K562 (cell line): ENCODE measurements around the gene REPS1. TPM values are rescaled to one million over a fixed set of nuclear protein-coding genes. Genes with fewer than 3 reads are reported as not detected.

Experiments
- ATAC-seq: fragments of 200-7000 bp; cut with Tn5 transposase; 3 replicates; pipeline ENCODE4 v1.9.1; 2020; ENCODE audit warnings: moderate library complexity
- BruUV-seq: library from RNA; stranded (reverse); fragments of 400-500 nt; replicated peaks from 2 replicates; lab custom pipeline; 2021; lab: Mats Ljungman, UMichigan
- CTCF ChIA-PET: fragments of 300-600 bp; formaldehyde crosslinking; extraction: SDS; loops from one replicate; lab custom pipeline; 2021; ENCODE audit warnings: low intra/inter-chr PET ratio; lab: Yijun Ruan, JAX
- POLR2A ChIA-PET: fragments of 300-600, 350-650 bp; sonication (Branson Sonifier 250); formaldehyde crosslinking; extraction: SDS; loops from one replicate; lab custom pipeline; 2021; ENCODE audit warnings: antibody characterized with exemption, inconsistent platforms; lab: Yijun Ruan, JAX
- DNase-seq, 4 experiments: peaks; one replicate each; pipeline versions ENCODE4 v3.0.0 to v3.0.0-alpha.2; 2011 to 2018; ENCODE audit warnings: low spot score in 3 of 4, mixed read lengths in 3 of 4; ENCODE audit errors: extremely low read depth in 1 of 4
- FAIRE-seq: peaks from 2 replicates; lab custom pipeline; 2011; peaks lifted over from hg19 to GRCh38; lab: Jason Lieb, UNC
- H2AFZ ChIP-seq: 2 replicates; pipeline ENCODE4 v1.6.0; 2011; ENCODE audit warnings: low read depth, low read length, control low read depth, inconsistent platforms
- H3K27ac ChIP-seq: fragments of 200-600 bp; 3 replicates; pipeline ENCODE4 v1.8.0; 2011; ENCODE audit warnings: low read depth, mild to moderate bottlenecking, control low read depth, inconsistent platforms, low read length, moderate library complexity, mixed read lengths; ENCODE audit errors: extremely low read depth
- H3K27me3 ChIP-seq, 2 experiments: fragments of 300-600 bp in 1 of 2; 2 replicates in 1 of 2; 3 replicates in 1 of 2; pipeline versions ENCODE4 v1.6.0 to v1.8.0; 2011; ENCODE audit warnings: inconsistent platforms in 2 of 2, low read length in 2 of 2, mild to moderate bottlenecking in 1 of 2, mixed read lengths in 1 of 2, moderate library complexity in 1 of 2; ENCODE audit not compliant: control insufficient read depth in 2 of 2, insufficient read depth in 2 of 2
- H3K36me3 ChIP-seq: fragments of 300-600 bp; 3 replicates; pipeline ENCODE4 v1.8.0; 2011; ENCODE audit warnings: mild to moderate bottlenecking, low read length, inconsistent platforms; ENCODE audit not compliant: control insufficient read depth, insufficient read depth
- H3K4me1 ChIP-seq, 2 experiments: fragments of 200-600 bp in 1 of 2; replicated peaks in 1 of 2; 2 replicates in 1 of 2; 3 replicates in 1 of 2; pipeline versions ENCODE4 v1.5.1 to v1.8.0; 2011; ENCODE audit warnings: inconsistent platforms in 2 of 2, low read length in 2 of 2, mild to moderate bottlenecking in 1 of 2, mixed read lengths in 1 of 2, moderate library complexity in 1 of 2; ENCODE audit not compliant: control insufficient read depth in 2 of 2, insufficient read depth in 2 of 2
- H3K4me2 ChIP-seq: 2 replicates; pipeline ENCODE4 v1.6.1; 2011; ENCODE audit warnings: low read length, control low read depth, inconsistent platforms, mixed read lengths; ENCODE audit not compliant: insufficient read depth
- H3K4me3 ChIP-seq: fragments of 200-600 bp; sonication (generic), shearing (Covaris generic); 2 replicates; pipeline ENCODE4 v1.5.1; 2016; ENCODE audit warnings: control low read depth, inconsistent platforms
- H3K79me2 ChIP-seq: fragments of 200-600 bp; 3 replicates; pipeline ENCODE4 v1.8.0; 2011; ENCODE audit warnings: low read length, inconsistent platforms; ENCODE audit not compliant: control insufficient read depth, insufficient read depth
- H3K9ac ChIP-seq, 2 experiments: 2 replicates each; pipeline versions ENCODE4 v1.6.0 to v1.6.1; 2011; ENCODE audit warnings: low read depth in 2 of 2, low read length in 2 of 2, control low read depth in 1 of 2, inconsistent platforms in 1 of 2, mild to moderate bottlenecking in 1 of 2, mixed read lengths in 1 of 2; ENCODE audit not compliant: insufficient read depth in 1 of 2
- H3K9me1 ChIP-seq: one replicate; pipeline ENCODE4 v1.6.0; 2011; ENCODE audit warnings: inconsistent platforms, mild to moderate bottlenecking, low read length, moderate library complexity; ENCODE audit not compliant: control insufficient read depth, insufficient read depth
- H3K9me3 ChIP-seq: replicated peaks from 2 replicates; pipeline ENCODE4 v1.5.1; 2011; ENCODE audit warnings: low read depth, low read length, inconsistent platforms; ENCODE audit not compliant: control insufficient read depth, insufficient read depth
- H4K20me1 ChIP-seq: replicated peaks from 2 replicates; pipeline ENCODE4 v1.6.1; 2011; ENCODE audit warnings: low read length, inconsistent platforms, mixed read lengths; ENCODE audit not compliant: control insufficient read depth, insufficient read depth
- AFF4 ChIP-seq: sonication (generic); formaldehyde crosslinking; IDR thresholded peaks from 2 replicates; pipeline ENCODE4 v1.8.0; 2023; ENCODE audit warnings: mild to moderate bottlenecking, missing genetic modification reagents
- CC2D1A ChIP-seq: fragments of 450-650 bp; IDR thresholded peaks from 2 replicates; pipeline ENCODE4 v1.6.1; 2017; ENCODE audit warnings: mild to moderate bottlenecking
- EGR1 ChIP-seq: fragments of 450-650 bp; conservative IDR thresholded peaks from 2 replicates; pipeline ENCODE4 v1.6.1; 2017; ENCODE audit warnings: mild to moderate bottlenecking
- FOXP1 ChIP-seq: sonication (generic); formaldehyde crosslinking; IDR thresholded peaks from 2 replicates; pipeline ENCODE4 v1.8.0; 2022; ENCODE audit warnings: mild to moderate bottlenecking, missing genetic modification reagents
- HNRNPUL1 ChIP-seq: fragments of 200-400 bp; formaldehyde crosslinking; IDR thresholded peaks from 2 replicates; pipeline ENCODE4 v1.6.1; 2017; ENCODE audit warnings: low read length
- SIN3B ChIP-seq: fragments of 450-650 bp; IDR thresholded peaks from 2 replicates; pipeline ENCODE4 v1.6.1; 2017; ENCODE audit warnings: low read depth, mild to moderate bottlenecking, moderate library complexity
- TCF7L2 ChIP-seq: fragments of 150-350 bp; IDR thresholded peaks from 2 replicates; pipeline ENCODE4 v1.6.1; 2016; ENCODE audit warnings: low read depth, mild to moderate bottlenecking, low read length, moderate library complexity
- TRIM25 ChIP-seq: fragments of 450-650 bp; IDR thresholded peaks from 2 replicates; pipeline ENCODE4 v1.7.0; 2016; ENCODE audit warnings: borderline replicate concordance
- ZFPM2 ChIP-seq: fragments of 250-450 bp; sonication (Bioruptor Pico); IDR thresholded peaks from 2 replicates; pipeline ENCODE4 v1.5.1; 2022; ENCODE audit warnings: mild to moderate bottlenecking
- ZKSCAN3 ChIP-seq: fragments of 250-450 bp; sonication (Bioruptor Pico); IDR thresholded peaks from 2 replicates; pipeline ENCODE4 v1.4.0; 2020
- ZNF408 ChIP-seq: fragments of 250-450 bp; sonication (Bioruptor Pico); IDR thresholded peaks from 2 replicates; pipeline ENCODE4 v1.4.0; 2020; ENCODE audit warnings: low read depth, mild to moderate bottlenecking, moderate library complexity
- WGBS: fragments of 100-300 bp; shearing (Covaris generic); methylation state at CpG from one replicate; pipeline ENCODE4 v1.1.6; 2016; ENCODE audit warnings: low coverage, mixed read lengths; ENCODE audit not compliant: insufficient coverage; ENCODE audit errors: missing lambda C conversion rate; 5-methylcytosine and 5-hydroxymethylcytosine counted together
- in situ Hi-C: fragments of 300-500 bp; cut with MboI; formaldehyde crosslinking; loops from 4 replicates; pipeline ENCODE4 v1.15.0; 2018; ENCODE audit warnings: inconsistent platforms, mixed read lengths
- intact Hi-C: fragments of 100-400 bp; cut with micrococcal nuclease; formaldehyde crosslinking; loops from 2 replicates; pipeline ENCODE4 v1.14.2; 2022
- polyA plus RNA-seq, 8 experiments: library from polyadenylated mRNA; depleted of rRNA in 4 of 8; stranded (reverse) in 5 of 8; unstranded in 3 of 8; fragments of >200 nt; fragmentation: Nextera tagmentation in 2 of 8; fragmentation: Illumina TruSeq in 1 of 8; extraction: Ambion mirVana in 2 of 8; extraction: Trizol in 1 of 8; gene quantifications; 2 replicates each; pipeline versions ENCODE4 v1.2.1 to v1.2.3, GENCODE V29; 2011 to 2014; ENCODE audit warnings: inconsistent platforms in 1 of 8, missing spikeins in 1 of 8
- total RNA-seq, 7 experiments: library from RNA; depleted of rRNA in 6 of 7; stranded (reverse); fragments of >200 nt in 6 of 7; fragmentation: Illumina TruSeq in 2 of 7; extraction: Trizol in 2 of 7; gene quantifications; 2 replicates each; pipeline versions ENCODE4 v1.2.1 to v1.2.3, GENCODE V29; 2011 to 2021; ENCODE audit warnings: low replicate concordance in 1 of 7
- TF ChIP-seq, protein P1 (sequence below), 2 experiments: IDR thresholded peaks in 1 of 2; conservative IDR thresholded peaks in 1 of 2; 2 replicates each; pipeline ENCODE4 v1.6.1; 2016; ENCODE audit warnings: low read depth in 2 of 2, mild to moderate bottlenecking in 1 of 2, missing compliant biosample characterization in 1 of 2, missing genetic modification characterization in 1 of 2, moderate library complexity in 1 of 2

The REPS1 gene
- total and polyA plus RNA-seq, 9 of the 15 experiments (the other 6 are each of a cell fraction or from before 2014, with no cell fraction given), result 7.9 to 36.0 (median 27.8) TPM

DNA sequence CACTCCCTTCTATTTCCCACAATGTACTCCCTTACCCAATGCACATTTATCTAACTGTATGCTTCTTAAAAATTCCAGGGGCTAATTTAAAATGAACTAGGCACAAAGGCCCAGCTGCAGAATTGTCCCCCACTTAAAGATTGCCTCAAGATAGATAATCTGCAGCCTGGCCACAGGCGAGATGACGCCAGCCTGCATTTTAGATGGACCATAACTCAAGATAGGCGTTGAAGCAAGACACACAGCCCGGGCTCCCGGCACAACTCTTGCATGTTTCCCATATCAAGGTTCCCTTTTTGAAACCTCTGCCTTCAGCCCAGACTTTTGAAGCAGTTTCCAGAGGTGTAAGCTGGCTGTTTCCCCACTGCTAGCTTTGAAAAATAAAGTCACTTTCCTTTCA lies 3.2 kb upstream of the REPS1 start:
- H3K9me1 ChIP-seq, result no peaks in the 10 kb centered on the region
- ChIA-PET CTCF (no interaction called here), POLR2A (interaction anchor here (1.0 kb wide), 1 partner anchor 30 kb away, joined by 5 read pairs; no protein-coding TSS in a partner anchor)
- H3K4me2 ChIP-seq, result no peak overlapping the region
- intact Hi-C loops (no loop called here), in situ Hi-C loops (no loop called here)
- no peak overlapping the region for H3K4me3 ChIP-seq
- no peaks in the 10 kb centered on the region; the same call in 1 of the 2 replicates for H4K20me1 ChIP-seq
- H3K4me1 ChIP-seq, result peaks cover 16 to 17% of the 10 kb centered on the region in 2 experiments
- FAIRE-seq, result no peak
- H2AFZ ChIP-seq, result no peak overlapping the region
- 1% methylated on average over 5 of the region's 5 CpGs for WGBS
- H3K36me3 ChIP-seq, result no peaks in the 10 kb centered on the region
- peaks cover 14% of the 10 kb centered on the region for H3K79me2 ChIP-seq
- no peak for ATAC-seq
- no TSS peak for BruUV-seq
- no peak overlapping the region for H3K27ac ChIP-seq
- peak in 1 of 4 experiments; percentile 19 for DNase-seq
- H3K9me3 ChIP-seq, result no peaks in the 10 kb centered on the region
- peaks cover 8 to 41% of the 10 kb centered on the region in 2 experiments for H3K27me3 ChIP-seq
- no peak overlapping the region for H3K9ac ChIP-seq
- TF ChIP-seq ZKSCAN3 (CRISPR knock-in tag) (no peak), EGR1 (no peak), FOXP1 (CRISPR knock-in tag) (no peak), CC2D1A (no peak), HNRNPUL1 (no peak), SIN3B (no peak), ZFPM2 (CRISPR knock-in tag) (no peak), AFF4 (no peak), ZNF408 (no peak), TRIM25 (no peak), TCF7L2 (no peak)
- TF ChIP-seq, protein P1, sequence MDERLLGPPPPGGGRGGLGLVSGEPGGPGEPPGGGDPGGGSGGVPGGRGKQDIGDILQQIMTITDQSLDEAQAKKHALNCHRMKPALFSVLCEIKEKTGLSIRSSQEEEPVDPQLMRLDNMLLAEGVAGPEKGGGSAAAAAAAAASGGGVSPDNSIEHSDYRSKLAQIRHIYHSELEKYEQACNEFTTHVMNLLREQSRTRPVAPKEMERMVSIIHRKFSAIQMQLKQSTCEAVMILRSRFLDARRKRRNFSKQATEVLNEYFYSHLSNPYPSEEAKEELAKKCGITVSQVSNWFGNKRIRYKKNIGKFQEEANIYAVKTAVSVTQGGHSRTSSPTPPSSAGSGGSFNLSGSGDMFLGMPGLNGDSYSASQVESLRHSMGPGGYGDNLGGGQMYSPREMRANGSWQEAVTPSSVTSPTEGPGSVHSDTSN (CRISPR knock-in tag; IDR thresholded peaks at IDR 0.05; ENCODE audit: low read depth), result no peak
- TF ChIP-seq, protein P1 (tag; conservative IDR thresholded peaks at IDR 0.05; ENCODE audit: low read depth), result peak; percentile 60
